Lung (tissue), 12 donors: ENCODE measurements around the gene MYL12A. TPM values are rescaled to one million over a fixed set of nuclear protein-coding genes. Genes with fewer than 3 reads are reported as not detected.

Source experiments
- ATAC-seq: fragments of 200-7000 bp; cut with Tn5 transposase; one replicate; pipeline ENCODE4 v1.9.1; 2020; ENCODE audit warnings: moderate number of reproducible peaks; ENCODE audit not compliant: insufficient read depth, low FRiP score
- DNase-seq, 3 donors: peaks; one replicate each; pipeline ENCODE4 v3.0.0-alpha.2; 2013 to 2017
- H3K27ac ChIP-seq, 2 donors: one replicate each; pipeline ENCODE4 v1.5.1; 2013; ENCODE audit warnings: mild to moderate bottlenecking in 2 of 2, moderate library complexity in 2 of 2, control low read depth in 1 of 2, inconsistent platforms in 1 of 2, low read depth in 1 of 2, low read length in 1 of 2
- H3K27me3 ChIP-seq, 3 donors: one replicate each; pipeline ENCODE4 v1.5.1; 2013; ENCODE audit warnings: low read length in 2 of 3; ENCODE audit not compliant: control insufficient read depth in 3 of 3, insufficient read depth in 3 of 3
- H3K36me3 ChIP-seq, 4 donors: one replicate each; pipeline ENCODE4 v1.5.1; 2013; ENCODE audit warnings: low read length in 4 of 4, mild to moderate bottlenecking in 1 of 4, moderate library complexity in 1 of 4; ENCODE audit not compliant: control insufficient read depth in 4 of 4, insufficient read depth in 4 of 4
- H3K4me1 ChIP-seq, 5 donors: one replicate each; pipeline ENCODE4 v1.5.1; 2013; ENCODE audit warnings: low read length in 5 of 5, mild to moderate bottlenecking in 2 of 5, moderate library complexity in 1 of 5; ENCODE audit not compliant: control insufficient read depth in 5 of 5, insufficient read depth in 5 of 5
- H3K4me3 ChIP-seq: one replicate; pipeline ENCODE4 v1.5.1; 2013; ENCODE audit warnings: mild to moderate bottlenecking, control low read depth, moderate library complexity
- H3K9ac ChIP-seq, 2 donors: one replicate each; pipeline ENCODE4 v1.5.1; 2013; ENCODE audit warnings: low read length in 2 of 2, control low read depth in 1 of 2; ENCODE audit not compliant: insufficient read depth in 1 of 2
- H3K9me3 ChIP-seq, 4 donors: one replicate each; pipeline ENCODE4 v1.5.1; 2013; ENCODE audit warnings: low read length in 3 of 4, mild to moderate bottlenecking in 1 of 4, moderate library complexity in 1 of 4; ENCODE audit not compliant: control insufficient read depth in 4 of 4, insufficient read depth in 3 of 4
- WGBS, 2 donors: extraction: QIAGEN DNeasy Blood & Tissue Kit; methylation state at CpG; one replicate each; pipeline ENCODE4 v1.1.7; 2013; 5-methylcytosine and 5-hydroxymethylcytosine counted together
- polyA plus RNA-seq, 2 donors: library from polyadenylated mRNA; stranded (reverse); fragments of 200-250 nt; gene quantifications; one replicate each; pipeline ENCODE4 v1.2.1, GENCODE V29; 2013
- total RNA-seq, 2 donors: library from RNA; depleted of rRNA in 1 of 2; stranded (reverse); fragments of >200 nt in 1 of 2; gene quantifications; one replicate each; pipeline ENCODE4 v1.2.1, GENCODE V29; 2014 to 2021
- TF ChIP-seq, protein P1 (sequence below): IDR thresholded peaks from 2 replicates; pipeline ENCODE4 v1.5.1; 2012; ENCODE audit warnings: mild to moderate bottlenecking; ENCODE audit errors: control extremely low read depth, extremely low read depth
- donor health status: control.
- donor health status: control.
- donor health status: Bipolar disorder and iron deficiency.
- donor health status: healthy.
- donor health status: DM: yes; HTN: yes; CAD: no.

Gene MYL12A
- total and polyA plus RNA-seq, 4 donors = 321 to 796 (median 491) TPM

GRCh38 chr18:3236470-3236869 lies 11.1 kb upstream of the MYL12A start:
- no peak overlapping the region for H3K27ac ChIP-seq
- H3K9me3 ChIP-seq = peaks cover 0 to 2% (median 0%) of the 10 kb centered on the region in 4 donors
- no peaks in the 10 kb centered on the region for H3K27me3 ChIP-seq
- WGBS, 2 donors = 74 to 87% methylated on average over 4 of the region's 4 CpGs
- no peak overlapping the region for H3K4me3 ChIP-seq
- peaks cover 0 to 4% (median 0%) of the 10 kb centered on the region in 5 donors for H3K4me1 ChIP-seq
- H3K9ac ChIP-seq = no peak overlapping the region
- ATAC-seq = no peak
- TF ChIP-seq, protein P1, sequence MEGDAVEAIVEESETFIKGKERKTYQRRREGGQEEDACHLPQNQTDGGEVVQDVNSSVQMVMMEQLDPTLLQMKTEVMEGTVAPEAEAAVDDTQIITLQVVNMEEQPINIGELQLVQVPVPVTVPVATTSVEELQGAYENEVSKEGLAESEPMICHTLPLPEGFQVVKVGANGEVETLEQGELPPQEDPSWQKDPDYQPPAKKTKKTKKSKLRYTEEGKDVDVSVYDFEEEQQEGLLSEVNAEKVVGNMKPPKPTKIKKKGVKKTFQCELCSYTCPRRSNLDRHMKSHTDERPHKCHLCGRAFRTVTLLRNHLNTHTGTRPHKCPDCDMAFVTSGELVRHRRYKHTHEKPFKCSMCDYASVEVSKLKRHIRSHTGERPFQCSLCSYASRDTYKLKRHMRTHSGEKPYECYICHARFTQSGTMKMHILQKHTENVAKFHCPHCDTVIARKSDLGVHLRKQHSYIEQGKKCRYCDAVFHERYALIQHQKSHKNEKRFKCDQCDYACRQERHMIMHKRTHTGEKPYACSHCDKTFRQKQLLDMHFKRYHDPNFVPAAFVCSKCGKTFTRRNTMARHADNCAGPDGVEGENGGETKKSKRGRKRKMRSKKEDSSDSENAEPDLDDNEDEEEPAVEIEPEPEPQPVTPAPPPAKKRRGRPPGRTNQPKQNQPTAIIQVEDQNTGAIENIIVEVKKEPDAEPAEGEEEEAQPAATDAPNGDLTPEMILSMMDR = no peak
- no peak for DNase-seq
- H3K36me3 ChIP-seq = peaks cover 0 to 1% (median 0%) of the 10 kb centered on the region in 4 donors

- DNase-seq (no peak), ATAC-seq (no peak)
- TF ChIP-seq, protein P1 = no peak
- Histone ChIP-seq H3K4me3 (no peak overlapping the region), H3K9me3 (peaks cover 0 to 2% (median 0%) of the 10 kb centered on the region in 4 donors), H3K9ac (no peak overlapping the region), H3K36me3 (no peaks in the 10 kb centered on the region), H3K27ac (no peak overlapping the region), H3K27me3 (no peaks in the 10 kb centered on the region), H3K4me1 (peaks cover 0 to 4% (median 0%) of the 10 kb centered on the region in 5 donors)
- 96 to 97% methylated on average over 2 of the region's 2 CpGs for WGBS, 2 donors
These were observed 8.9 kb upstream of the MYL12A start for GRCh38 chr18:3238742-3239141.

GRCh38 chr18:3245185-3245564 lies 2.4 kb upstream of the MYL12A start:
- TF ChIP-seq, protein P1 = no peak
- Histone ChIP-seq H3K36me3 (peaks cover 0 to 4% (median 0%) of the 10 kb centered on the region in 4 donors), H3K9ac (no peak overlapping the region), H3K9me3 (peaks cover 0 to 2% (median 0%) of the 10 kb centered on the region in 4 donors), H3K4me3 (no peak overlapping the region), H3K27ac (no peak overlapping the region), H3K27me3 (no peaks in the 10 kb centered on the region), H3K4me1 (peaks cover 0 to 17% (median 4%) of the 10 kb centered on the region in 5 donors)
- WGBS, 2 donors = 64 to 67% methylated on average over 1 of the region's 1 CpG
- no peak for DNase-seq
- ATAC-seq = no peak
